H54 (cell line): ENCODE measurements around the gene TIGD4.

Experiments
- DNase-seq: peaks from one replicate; pipeline ENCODE4 v3.0.0; 2011; ENCODE audit warnings: low spot score, mixed read lengths; ENCODE audit not compliant: insufficient read length
- FAIRE-seq: peaks from 3 replicates; lab custom pipeline; 2011; peaks lifted over from hg19 to GRCh38; lab: Jason Lieb, UNC
- POLR2A ChIP-seq: IDR thresholded peaks from 2 replicates; pipeline ENCODE4 v1.6.1; 2011; ENCODE audit warnings: low read depth, mild to moderate bottlenecking, low read length

The TIGD4 gene

DNA sequence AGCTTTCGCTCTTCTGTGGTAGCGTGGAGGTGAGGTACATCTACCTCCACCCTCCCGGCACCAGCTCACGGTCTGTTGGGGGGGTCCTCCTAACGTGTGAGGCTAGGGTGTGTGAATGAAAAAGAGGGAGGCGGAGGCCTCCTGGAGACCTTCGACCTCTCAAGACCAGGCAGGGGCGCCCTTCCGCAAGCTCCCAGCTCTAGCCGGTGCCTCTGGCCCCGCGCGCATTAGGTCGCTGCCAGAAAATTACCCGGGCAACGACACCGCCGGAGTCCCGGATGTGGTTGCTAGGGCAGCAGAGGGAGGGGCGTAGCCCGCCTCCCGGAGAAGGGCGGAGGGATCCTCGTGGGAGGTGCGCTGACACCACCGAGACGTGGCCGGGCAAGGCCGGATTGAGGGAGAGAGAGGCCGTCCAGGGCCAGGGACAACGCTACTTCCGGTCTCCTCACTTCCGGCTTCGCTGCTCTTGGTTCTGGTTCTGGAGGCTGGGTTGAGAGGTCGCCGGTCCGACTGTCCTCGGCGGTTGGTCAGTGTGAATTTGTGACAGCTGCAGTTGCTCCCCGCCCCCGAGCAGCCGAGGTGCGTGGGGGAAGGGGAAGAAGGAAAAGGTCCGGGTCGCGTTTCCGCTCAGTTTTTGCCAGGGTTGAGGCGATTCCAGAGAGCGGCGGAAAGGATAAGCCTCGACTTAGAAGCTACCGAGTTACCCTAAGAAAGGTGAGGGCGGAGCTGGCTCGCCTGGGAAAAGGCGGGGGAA is at the start of gene TIGD4, which contains the start of gene ARFIP1:
Gene TIGD4 (minus strand): TSS at position 218 of the 754 bp plus-strand sequence. CDS start 8,726 bp downstream, outside the sequence.
Gene ARFIP1 (plus strand): TSS at position 442 of the 754 bp plus-strand sequence. CDS start 49,680 bp downstream, outside the sequence.
- FAIRE-seq (peak; percentile 94), DNase-seq (peak; percentile 61)
- TF ChIP-seq POLR2A: peak; percentile 42

DNA sequence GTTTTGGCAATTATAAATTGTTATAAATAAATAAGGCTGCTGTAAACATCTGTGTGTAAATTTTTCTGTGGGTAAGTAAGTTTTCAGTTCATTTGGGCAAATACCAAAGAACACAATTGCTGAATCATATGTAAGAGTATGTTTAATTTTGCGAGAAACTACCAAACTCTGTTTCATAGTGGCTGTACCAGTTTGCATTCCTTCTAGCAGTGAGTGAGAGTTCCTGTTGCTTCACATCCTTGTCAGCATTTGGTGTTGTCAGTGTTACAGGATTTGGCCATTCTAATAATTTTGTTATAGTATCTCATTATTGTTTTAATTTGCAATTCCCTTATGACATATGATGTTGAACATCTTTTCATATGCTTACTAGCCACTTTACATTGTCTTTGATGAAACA is 48.6 kb upstream of the TIGD4 start:
- FAIRE-seq (no peak), DNase-seq (no peak)
- TF ChIP-seq POLR2A: no peak

DNA sequence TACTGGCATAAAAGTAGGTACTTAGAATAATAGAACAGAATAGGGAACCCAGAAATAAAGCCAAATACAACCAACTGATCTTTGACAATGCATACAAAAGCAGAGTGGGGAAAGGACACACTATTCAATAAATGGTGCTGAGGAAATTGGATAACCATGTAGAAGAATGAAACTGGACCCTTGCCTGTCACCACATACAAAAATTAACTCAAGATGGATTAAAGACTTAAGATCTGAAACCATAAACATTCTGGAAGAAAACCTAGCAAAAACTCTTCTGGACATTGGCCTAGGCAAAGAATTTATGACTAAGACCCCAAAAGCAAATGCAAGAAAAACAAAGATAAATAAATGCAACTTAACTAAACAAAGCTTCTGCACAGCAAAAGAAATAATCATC is 45.8 kb upstream of the TIGD4 start:
- TF ChIP-seq POLR2A: no peak
- DNase-seq (no peak), FAIRE-seq (no peak)

DNA sequence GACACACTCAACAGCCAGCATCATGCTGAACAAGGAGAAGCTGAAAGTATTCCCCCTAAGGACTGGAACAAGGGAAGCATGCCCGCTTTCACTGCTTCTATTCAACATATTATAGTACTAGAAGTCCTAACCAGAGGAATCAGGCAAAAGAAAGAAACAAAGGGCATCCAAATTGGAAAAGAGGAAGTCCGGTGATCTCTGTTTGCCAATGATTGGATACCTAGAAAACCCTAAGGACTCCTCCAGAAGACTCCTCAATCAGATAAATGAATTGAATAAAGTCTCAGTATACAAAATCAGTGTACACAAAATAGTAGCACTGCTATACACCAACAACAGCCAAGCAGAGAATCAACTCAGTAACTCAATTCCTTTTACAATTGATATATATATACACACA is 45.0 kb upstream of the TIGD4 start:
- TF ChIP-seq POLR2A: no peak
- no peak for FAIRE-seq
- DNase-seq: no peak

DNA sequence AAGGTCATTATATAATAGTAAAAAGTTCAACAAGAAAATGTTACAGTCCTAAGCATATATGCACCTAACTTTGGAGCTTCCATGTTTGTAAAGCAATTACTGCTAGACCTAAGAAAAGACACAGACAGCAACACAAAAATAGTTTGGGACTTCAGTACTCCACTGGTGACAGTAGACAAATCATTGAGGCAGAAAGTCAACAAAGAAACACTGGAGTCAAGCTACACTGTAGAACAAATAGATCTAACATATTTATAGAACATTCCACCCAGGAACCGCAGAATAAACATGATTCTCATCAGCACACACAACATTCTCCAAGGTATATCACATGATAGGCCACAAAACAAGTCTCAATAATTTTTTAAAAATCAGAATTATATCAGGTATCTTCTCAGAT is 42.8 kb upstream of the TIGD4 start:
- DNase-seq (no peak), FAIRE-seq (no peak)
- TF ChIP-seq POLR2A: no peak

DNA sequence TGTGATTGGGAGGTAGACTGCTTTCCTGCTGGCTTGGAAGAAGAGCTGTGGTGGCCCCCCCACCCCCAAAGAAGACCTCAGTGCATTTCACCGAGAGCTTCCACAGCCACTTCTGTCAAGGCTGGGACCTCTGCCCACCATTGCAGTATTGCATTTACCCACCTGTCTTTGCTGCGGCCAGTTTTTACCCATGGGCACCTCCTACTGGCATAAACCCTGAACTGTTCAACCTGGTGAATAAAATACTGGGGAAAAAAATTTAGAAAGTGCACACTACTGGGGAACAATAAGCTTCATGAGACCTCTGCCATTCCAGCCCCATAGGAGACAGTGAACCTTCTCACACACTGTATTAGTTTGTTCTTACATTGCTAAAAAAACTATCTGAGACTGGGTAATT is 40.5 kb upstream of the TIGD4 start:
- no peak for TF ChIP-seq POLR2A
- DNase-seq (no peak), FAIRE-seq (no peak)

DNA sequence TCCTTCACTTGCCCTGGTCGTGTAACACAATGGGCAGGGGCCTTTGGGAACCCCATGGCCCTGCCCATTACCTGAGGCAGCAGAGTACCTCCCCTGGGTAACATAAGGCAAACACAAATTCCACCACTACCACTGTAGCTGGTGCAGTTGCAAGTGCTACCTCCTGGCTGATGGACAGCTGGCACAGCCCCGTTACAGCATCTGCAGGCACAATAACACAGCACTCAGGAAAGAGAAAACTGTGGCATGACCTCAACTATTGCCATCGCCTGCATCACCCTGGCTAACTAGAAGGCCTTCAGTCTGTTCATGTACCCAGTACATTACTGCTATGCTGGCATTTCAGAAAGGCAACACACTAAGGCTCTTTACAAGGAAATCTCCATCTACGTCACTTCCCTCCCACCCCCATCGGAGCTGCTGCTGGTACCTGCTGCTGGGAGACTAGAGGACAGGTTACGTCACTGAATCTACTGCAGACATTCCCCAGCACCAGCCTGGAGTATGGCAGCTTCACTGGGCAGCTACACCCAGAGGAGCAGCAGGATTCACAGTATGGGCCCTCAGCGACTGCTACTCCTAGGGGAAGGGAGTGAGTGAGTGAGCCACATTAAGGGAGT is 39.6 kb upstream of the TIGD4 start:
- FAIRE-seq (no peak), DNase-seq (no peak)
- TF ChIP-seq POLR2A: no peak

DNA sequence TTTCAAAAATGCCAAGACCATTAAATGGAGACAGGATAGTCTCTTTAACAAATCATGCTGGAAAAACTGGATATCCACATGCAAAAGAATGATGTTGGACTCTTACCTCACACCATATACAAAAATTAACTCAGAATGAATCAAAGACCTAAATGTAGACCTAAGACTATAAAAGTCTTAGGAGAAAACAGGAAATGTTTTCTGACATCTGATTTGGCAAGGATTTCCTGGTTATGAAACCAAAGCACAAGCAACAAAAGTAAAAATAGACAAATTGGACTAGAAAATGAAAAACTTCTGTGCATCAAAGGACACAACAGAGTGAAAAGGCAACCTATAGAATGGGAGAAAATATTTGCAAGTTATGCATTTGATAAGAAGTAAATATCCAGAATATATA is 37.8 kb upstream of the TIGD4 start:
- FAIRE-seq (no peak), DNase-seq (no peak)
- TF ChIP-seq POLR2A: no peak

DNA sequence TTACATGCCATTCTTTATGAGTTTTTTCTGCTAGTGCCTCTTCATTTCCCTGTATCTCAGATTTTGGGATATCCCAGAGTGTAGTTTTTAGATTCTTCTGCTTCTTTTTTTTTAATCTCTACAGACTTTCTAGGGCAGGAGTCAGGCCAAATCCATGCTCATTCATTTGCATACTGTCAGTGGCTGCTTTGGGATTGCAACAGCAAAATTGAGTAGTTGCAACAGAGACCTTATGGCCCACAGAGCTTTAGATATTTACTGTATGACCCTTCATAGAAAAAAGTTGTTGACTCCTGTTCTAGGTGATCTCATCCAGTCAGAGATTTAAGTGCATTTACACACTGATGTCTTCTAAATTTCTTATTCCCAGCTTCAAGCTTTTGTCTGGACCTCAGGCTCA is 35.5 kb upstream of the TIGD4 start:
- FAIRE-seq (no peak), DNase-seq (no peak)
- no peak for TF ChIP-seq POLR2A

DNA sequence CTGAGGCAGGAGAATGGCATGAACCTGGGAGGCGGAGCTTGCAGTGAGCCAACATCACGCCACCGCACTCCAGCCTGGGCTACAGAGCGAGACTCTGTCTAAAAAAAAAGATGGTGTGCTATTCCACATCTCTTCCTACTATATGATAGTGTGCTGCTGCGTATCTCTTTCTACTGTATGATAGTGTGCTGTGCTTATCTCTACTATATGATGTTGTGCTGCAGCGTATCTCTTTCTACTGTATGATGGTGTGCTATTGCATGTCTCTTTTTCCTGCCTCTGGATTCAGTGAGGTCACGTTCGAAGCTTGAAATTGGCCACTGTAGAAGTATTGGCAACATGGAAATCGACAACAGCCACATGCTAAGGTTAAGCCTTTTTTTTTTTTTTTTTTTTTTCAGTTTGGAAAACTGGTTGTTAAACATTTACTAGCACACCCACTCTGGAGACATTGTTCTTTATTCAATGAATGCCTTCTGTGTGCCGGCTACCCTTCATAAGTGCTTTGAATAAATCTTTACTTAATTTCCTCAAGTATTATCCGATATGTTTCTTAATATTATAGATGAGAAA is 31.3 kb upstream of the TIGD4 start:
- DNase-seq: no peak
- no peak for TF ChIP-seq POLR2A
- no peak for FAIRE-seq

DNA sequence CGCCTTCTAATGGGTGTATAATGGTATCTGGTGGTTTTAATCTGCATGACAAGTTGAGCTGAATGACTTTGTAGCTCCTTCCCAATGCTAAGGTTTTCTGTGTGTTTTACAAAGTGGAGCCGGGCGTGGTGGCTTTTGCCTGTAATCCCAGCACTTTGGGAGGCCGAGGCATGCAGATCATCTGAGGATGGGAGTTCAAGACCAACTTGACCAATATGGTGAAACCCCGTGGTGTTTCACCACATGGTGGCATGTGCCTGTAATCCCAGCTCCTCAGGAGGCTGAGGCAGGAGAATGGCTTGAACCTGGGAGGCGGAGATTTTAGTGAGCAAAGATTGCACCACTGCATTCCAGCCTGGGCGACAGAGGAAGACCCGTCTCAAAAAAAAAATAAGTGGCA is 29.1 kb upstream of the TIGD4 start:
- DNase-seq (no peak), FAIRE-seq (no peak)
- TF ChIP-seq POLR2A: no peak

DNA sequence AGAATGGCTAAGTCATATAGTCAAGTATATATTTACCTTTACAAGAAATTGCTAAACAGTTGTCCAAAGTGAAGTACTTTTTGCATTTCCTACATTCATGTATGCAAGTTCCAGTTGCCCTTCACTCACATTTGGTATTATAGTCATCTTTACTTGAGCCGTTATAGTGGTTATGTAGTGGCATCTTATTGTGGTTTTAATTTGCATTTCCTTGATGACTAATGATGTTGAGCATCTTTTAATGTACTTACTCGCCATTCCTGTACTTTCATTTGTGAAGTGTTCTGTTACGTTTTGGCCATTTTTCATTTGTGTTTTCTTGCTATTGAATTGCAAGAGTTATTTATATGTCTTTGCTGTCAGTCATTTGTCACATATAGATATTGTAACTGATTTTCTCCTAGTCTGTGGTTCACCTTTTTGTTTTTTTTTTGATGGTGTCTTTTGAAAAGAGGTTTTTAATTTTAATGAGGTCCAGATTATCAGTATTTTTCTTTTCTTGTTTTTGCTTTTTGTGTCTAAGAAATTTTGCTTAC is 27.8 kb upstream of the TIGD4 start:
- no peak for TF ChIP-seq POLR2A
- FAIRE-seq (peak; percentile 65), DNase-seq (no peak)

DNA sequence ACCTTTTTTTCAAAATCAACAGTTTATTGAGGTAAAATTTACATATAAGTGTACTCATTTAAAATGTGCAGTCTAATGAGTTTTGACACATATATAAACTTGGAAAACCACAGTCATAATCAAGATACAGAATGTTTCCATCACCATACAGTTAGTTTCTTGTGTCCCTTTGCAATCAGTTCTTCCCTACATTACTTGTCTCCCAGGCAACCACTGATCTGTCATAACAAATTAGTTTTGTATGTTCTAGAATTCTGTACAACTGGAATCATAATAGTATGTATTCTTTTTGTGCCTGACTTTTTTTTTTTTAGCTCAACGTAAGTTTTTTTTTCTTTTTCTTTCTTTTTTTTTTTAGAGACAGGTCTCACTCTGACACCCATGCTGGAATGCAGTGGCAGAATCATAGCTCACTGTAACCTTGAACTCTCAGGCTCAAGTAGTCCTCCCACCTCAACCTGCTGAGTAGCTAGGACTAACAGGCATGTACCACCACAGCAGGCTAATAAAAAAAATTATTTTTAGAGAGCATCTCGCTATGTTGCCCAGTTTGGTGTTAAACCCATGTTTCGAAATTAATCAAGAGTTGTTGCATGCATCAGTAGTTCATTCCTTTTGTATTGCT is 27.1 kb upstream of the TIGD4 start:
- DNase-seq (no peak), FAIRE-seq (no peak)
- no peak for TF ChIP-seq POLR2A

DNA sequence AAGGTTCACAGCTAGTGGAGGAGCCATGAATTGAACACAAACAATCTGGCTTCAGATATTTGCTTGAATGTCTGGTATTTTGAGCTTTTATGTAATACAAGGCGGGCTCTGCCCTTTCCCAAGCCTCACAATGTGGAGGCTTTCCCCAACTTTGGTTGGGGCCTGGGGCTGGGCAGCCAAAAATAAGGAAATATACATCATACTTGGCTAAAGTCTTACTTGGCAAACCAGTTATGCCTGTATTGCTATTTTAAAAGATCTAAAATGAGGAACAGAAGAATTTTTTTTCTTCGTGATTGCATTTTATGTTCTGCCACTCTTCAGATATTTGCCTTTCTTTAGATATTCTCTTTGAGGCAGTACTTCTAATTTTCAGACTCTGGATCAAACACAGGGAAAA is 26.3 kb upstream of the TIGD4 start:
- FAIRE-seq: no peak
- no peak for DNase-seq
- no peak for TF ChIP-seq POLR2A
